HCT116 (cell line): ENCODE measurements around the gene ATP6AP1. TPM values are rescaled to one million over a fixed set of nuclear protein-coding genes. Genes with fewer than 3 reads are reported as not detected.

Experiments used
- ATAC-seq: fragments of 200-7000 bp; cut with Tn5 transposase; 2 replicates; pipeline ENCODE4 v1.9.1; 2020; ENCODE audit warnings: mild to moderate bottlenecking, moderate library complexity
- Bru-seq: library from RNA; stranded (reverse); fragments of 400-500 nt; gene quantifications from one replicate; lab custom pipeline; 2021; lab: Mats Ljungman, UMichigan
- BruChase-seq, 2 experiments: library from RNA; stranded (reverse); fragments of 400-500 nt; gene quantifications; one replicate each; lab custom pipeline; 2021; lab: Mats Ljungman, UMichigan
- BruUV-seq: library from RNA; stranded (reverse); fragments of 400-500 nt; replicated peaks from 2 replicates; lab custom pipeline; 2021; lab: Mats Ljungman, UMichigan
- CTCF ChIA-PET: fragments of 300-600 bp; sonication (Branson Sonifier 250); formaldehyde crosslinking; loops from one replicate; lab custom pipeline; 2021; ENCODE audit warnings: antibody characterized with exemption; lab: Charles Lee
- POLR2A ChIA-PET: fragments of 300-600, 350-600 bp; sonication (Branson Sonifier 250); formaldehyde crosslinking; loops from one replicate; lab custom pipeline; 2021; ENCODE audit warnings: antibody characterized with exemption; lab: Charles Lee
- RAD21 ChIA-PET, 2 experiments: fragments of 300-600 bp; sonication (Branson Sonifier 250); formaldehyde crosslinking; loops; one replicate each; lab custom pipeline; 2023; ENCODE audit warnings: low total read pairs in 2 of 2; ENCODE audit not compliant: uncharacterized antibody in 2 of 2, unreplicated experiment in 2 of 2, low non-redundant PET in 1 of 2; lab: Charles Lee
- DNase-seq: peaks from one replicate; pipeline ENCODE4 v3.0.0-alpha.2; 2010; ENCODE audit warnings: low read depth, low spot score
- H2AFZ ChIP-seq: fragments of 200-600 bp; shearing (Covaris generic), sonication (generic); 2 replicates; pipeline ENCODE4 v1.6.1; 2017; ENCODE audit warnings: low read depth, mixed run types, mixed read lengths, antibody characterized with exemption, low read length; ENCODE audit not compliant: poor library complexity, severe bottlenecking
- H3K27ac ChIP-seq: 2 replicates; pipeline ENCODE4 v1.5.1; 2012; ENCODE audit warnings: low read depth, low read length
- H3K27me3 ChIP-seq: fragments of 200-600 bp; sonication (generic); 2 replicates; pipeline ENCODE4 v1.6.1; 2016; ENCODE audit warnings: mixed run types, low read length, mixed read lengths; ENCODE audit not compliant: insufficient read depth
- H3K36me3 ChIP-seq, 2 experiments: fragments of 200-500 bp in 1 of 2; fragments of 200-600 bp in 1 of 2; sonication (Bioruptor generic) in 1 of 2; sonication (generic) in 1 of 2; 2 replicates each; pipeline versions ENCODE4 v1.5.1 to v1.6.1; 2014 to 2016; ENCODE audit warnings: low read length in 2 of 2, inconsistent platforms in 1 of 2, mixed read lengths in 1 of 2, mixed run types in 1 of 2; ENCODE audit not compliant: insufficient read depth in 2 of 2, control insufficient read depth in 1 of 2
- H3K4me1 ChIP-seq, 2 experiments: fragments of 200-600 bp in 1 of 2; sonication (generic) in 1 of 2; 2 replicates each; pipeline versions ENCODE4 v1.5.1 to v1.6.1; 2012 to 2017; ENCODE audit warnings: low read length in 2 of 2, inconsistent platforms in 1 of 2, mild to moderate bottlenecking in 1 of 2, mixed read lengths in 1 of 2, mixed run types in 1 of 2, moderate library complexity in 1 of 2; ENCODE audit not compliant: insufficient read depth in 2 of 2, control insufficient read depth in 1 of 2
- H3K4me2 ChIP-seq: fragments of 200-600 bp; sonication (generic); 2 replicates; pipeline ENCODE4 v1.6.1; 2017; ENCODE audit warnings: mixed run types, low read length, mixed read lengths
- H3K4me3 ChIP-seq, 2 experiments: fragments of 200-600 bp in 1 of 2; sonication (generic) in 1 of 2; replicated peaks in 1 of 2; 2 replicates each; pipeline ENCODE4 v1.5.1; 2011 to 2016; ENCODE audit warnings: low read length in 2 of 2, control low read depth in 1 of 2, low read depth in 1 of 2, mild to moderate bottlenecking in 1 of 2, mixed read lengths in 1 of 2, mixed run types in 1 of 2
- H3K79me2 ChIP-seq: fragments of 200-600 bp; sonication (generic); 2 replicates; pipeline ENCODE4 v1.6.1; 2017; ENCODE audit warnings: mild to moderate bottlenecking, mixed run types, low read length, moderate library complexity, mixed read lengths; ENCODE audit not compliant: insufficient read depth
- H3K9ac ChIP-seq: fragments of 200-600 bp; sonication (generic); 2 replicates; pipeline ENCODE4 v1.6.1; 2016; ENCODE audit warnings: low read length, mixed read lengths
- H3K9me2 ChIP-seq: fragments of 200-600 bp; sonication (generic), shearing (Covaris generic); 2 replicates; pipeline ENCODE4 v1.6.1; 2017; ENCODE audit warnings: mixed run types, mild to moderate bottlenecking, moderate library complexity; ENCODE audit not compliant: insufficient read depth
- H3K9me3 ChIP-seq, 2 experiments: fragments of 200-500 bp in 1 of 2; fragments of 200-600 bp in 1 of 2; sonication (Bioruptor generic) in 1 of 2; sonication (generic) in 1 of 2; 2 replicates each; pipeline ENCODE4 v1.6.1; 2014 to 2017; ENCODE audit warnings: low read length in 2 of 2, mixed read lengths in 2 of 2, inconsistent platforms in 1 of 2, low read depth in 1 of 2, mild to moderate bottlenecking in 1 of 2, mixed run types in 1 of 2, moderate library complexity in 1 of 2; ENCODE audit not compliant: control insufficient read depth in 1 of 2, insufficient read depth in 1 of 2
- H4K20me1 ChIP-seq: fragments of 200-600 bp; sonication (generic), shearing (Covaris generic); 2 replicates; pipeline ENCODE4 v1.6.1; 2017; ENCODE audit warnings: mixed run types, mild to moderate bottlenecking, moderate library complexity; ENCODE audit not compliant: insufficient read depth
- ATF3 ChIP-seq: IDR thresholded peaks from 2 replicates; pipeline ENCODE4 v1.6.1; 2012
- CTCF ChIP-seq, 3 experiments: fragments of 200-600 bp in 1 of 3; sonication (generic) in 1 of 3; IDR thresholded peaks in 2 of 3; conservative IDR thresholded peaks in 1 of 3; 2 replicates each; pipeline ENCODE4 v1.5.1; 2012 to 2017; ENCODE audit warnings: low read depth in 2 of 3, low read length in 2 of 3, antibody characterized with exemption in 1 of 3, borderline replicate concordance in 1 of 3, control low read depth in 1 of 3, mild to moderate bottlenecking in 1 of 3, mixed read lengths in 1 of 3, mixed run types in 1 of 3, moderate library complexity in 1 of 3; ENCODE audit not compliant: insufficient read depth in 1 of 3
- EGR1 ChIP-seq: IDR thresholded peaks from 2 replicates; pipeline ENCODE4 v1.6.1; 2012; ENCODE audit warnings: low read depth
- EZH2phosphoT487 ChIP-seq: fragments of 200-600 bp; IDR thresholded peaks from 2 replicates; pipeline ENCODE4 v1.6.1; 2018; ENCODE audit warnings: antibody characterized with exemption, borderline replicate concordance
- FOSL1 ChIP-seq: IDR thresholded peaks from 2 replicates; pipeline ENCODE4 v1.6.1; 2012; ENCODE audit warnings: low read depth
- POLR2A ChIP-seq: IDR thresholded peaks from 2 replicates; pipeline ENCODE4 v1.7.0; 2011; ENCODE audit warnings: borderline replicate concordance; ENCODE audit not compliant: insufficient read depth, insufficient read length; ENCODE audit errors: extremely low read depth
- SP1 ChIP-seq: IDR thresholded peaks from 2 replicates; pipeline ENCODE4 v1.6.1; 2012; ENCODE audit warnings: low read depth
- SRF ChIP-seq: IDR thresholded peaks from 2 replicates; pipeline ENCODE4 v1.6.1; 2012; ENCODE audit warnings: low read depth
- YY1 ChIP-seq: IDR thresholded peaks from 2 replicates; pipeline ENCODE4 v1.6.1; 2011; ENCODE audit warnings: low read length, low read depth, moderate library complexity, mild to moderate bottlenecking; ENCODE audit not compliant: insufficient replicate concordance; ENCODE audit errors: extremely low read depth
- ZFX ChIP-seq: fragments of 450-650 bp; IDR thresholded peaks from 2 replicates; pipeline ENCODE4 v1.6.1; 2017
- intact Hi-C: fragments of 100-400 bp; cut with micrococcal nuclease; formaldehyde crosslinking; loops from 2 replicates; pipeline ENCODE4 v1.10.0; 2022
- long read RNA-seq: library from polyadenylated mRNA; unstranded; transcript quantifications from one replicate; pipeline ENCODE4 v2.0.0, GENCODE V29; 2021; ENCODE audit not compliant: unreplicated experiment
- polyA plus RNA-seq: library from polyadenylated mRNA; unstranded; fragments of >200 nt; gene quantifications from 2 replicates; pipeline ENCODE4 v1.2.1, GENCODE V29; 2012; ENCODE audit warnings: missing spikeins
- total RNA-seq: library from RNA; stranded (reverse); gene quantifications from one replicate; pipeline ENCODE4 v1.2.1, GENCODE V29; 2021; ENCODE audit not compliant: unreplicated experiment
- TF ChIP-seq, protein P1 (sequence below): IDR thresholded peaks from 2 replicates; pipeline ENCODE4 v1.6.1; 2012; ENCODE audit warnings: low read depth
- TF ChIP-seq, protein P2 (sequence below): IDR thresholded peaks from 2 replicates; pipeline ENCODE4 v1.6.1; 2011; ENCODE audit warnings: mild to moderate bottlenecking, low read length, moderate library complexity; ENCODE audit not compliant: insufficient replicate concordance; ENCODE audit errors: extremely low read depth

ATP6AP1 gene, protein sequence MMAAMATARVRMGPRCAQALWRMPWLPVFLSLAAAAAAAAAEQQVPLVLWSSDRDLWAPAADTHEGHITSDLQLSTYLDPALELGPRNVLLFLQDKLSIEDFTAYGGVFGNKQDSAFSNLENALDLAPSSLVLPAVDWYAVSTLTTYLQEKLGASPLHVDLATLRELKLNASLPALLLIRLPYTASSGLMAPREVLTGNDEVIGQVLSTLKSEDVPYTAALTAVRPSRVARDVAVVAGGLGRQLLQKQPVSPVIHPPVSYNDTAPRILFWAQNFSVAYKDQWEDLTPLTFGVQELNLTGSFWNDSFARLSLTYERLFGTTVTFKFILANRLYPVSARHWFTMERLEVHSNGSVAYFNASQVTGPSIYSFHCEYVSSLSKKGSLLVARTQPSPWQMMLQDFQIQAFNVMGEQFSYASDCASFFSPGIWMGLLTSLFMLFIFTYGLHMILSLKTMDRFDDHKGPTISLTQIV
- total RNA-seq (53.4 TPM), Bru-seq, nascent RNA (percentile 53 among the genes with signal in this experiment), BruChase-seq, experiment 1, labeled RNA remaining after a 6-hour chase (percentile 86 among the genes with signal in this experiment), BruChase-seq, experiment 2, labeled RNA remaining after a 2-hour chase (percentile 76 among the genes with signal in this experiment)
- 83.3 and 85.4 TPM in 2 replicates for polyA plus RNA-seq
- long read RNA-seq, full-length matches to known transcripts, result 135 of 157 reads
- long read RNA-seq, partial matches to known transcripts, result 20 of 157 reads
- long read RNA-seq, other reads (novel, unspliced or antisense), result 2 of 157 reads

GRCh38 chrX:154428176-154429171 lies at the start of gene ATP6AP1:
ATP6AP1 (plus strand) TSS chrX:154428677; CDS start chrX:154428693, 16 bp downstream.
- ATAC-seq (peak; percentile 98), DNase-seq (peak; percentile 75)
- Histone ChIP-seq H3K27me3 (no peaks in the 10 kb centered on the region), H3K4me3 (peak within 1 kb of the TSS; percentile 54 to 69), H3K4me2 (peak within 1 kb of the TSS; percentile 87), H4K20me1 (no peaks in the 10 kb centered on the region), H3K79me2 (peaks cover 7% of the 10 kb centered on the region; the same call in 1 of the 2 replicates), H3K9ac (peak within 1 kb of the TSS; percentile 61), H3K9me2 (no peaks in the 10 kb centered on the region), H3K36me3 (no peaks in the 10 kb centered on the region), H2AFZ (no peak within 1 kb of the TSS), H3K9me3 (no peaks in the 10 kb centered on the region), H3K4me1 (peaks cover 0 to 22% of the 10 kb centered on the region in 2 experiments; a peak in 2 of 4 replicates), H3K27ac (peak within 1 kb of the TSS; percentile 71)
- ChIA-PET RAD21 (interaction anchor here in 1 of 2 experiments (1.3 kb wide), 1 partner anchor 18 kb away, joined by 5 read pairs; no protein-coding TSS in a partner anchor), CTCF (interaction anchor here (0.7 kb wide), 1 partner anchor 55 kb away, joined by 3 read pairs; no protein-coding TSS in a partner anchor), POLR2A (no interaction called here)
- no TSS peak for BruUV-seq
- intact Hi-C loops, result no loop called here
- TF ChIP-seq, protein P1, sequence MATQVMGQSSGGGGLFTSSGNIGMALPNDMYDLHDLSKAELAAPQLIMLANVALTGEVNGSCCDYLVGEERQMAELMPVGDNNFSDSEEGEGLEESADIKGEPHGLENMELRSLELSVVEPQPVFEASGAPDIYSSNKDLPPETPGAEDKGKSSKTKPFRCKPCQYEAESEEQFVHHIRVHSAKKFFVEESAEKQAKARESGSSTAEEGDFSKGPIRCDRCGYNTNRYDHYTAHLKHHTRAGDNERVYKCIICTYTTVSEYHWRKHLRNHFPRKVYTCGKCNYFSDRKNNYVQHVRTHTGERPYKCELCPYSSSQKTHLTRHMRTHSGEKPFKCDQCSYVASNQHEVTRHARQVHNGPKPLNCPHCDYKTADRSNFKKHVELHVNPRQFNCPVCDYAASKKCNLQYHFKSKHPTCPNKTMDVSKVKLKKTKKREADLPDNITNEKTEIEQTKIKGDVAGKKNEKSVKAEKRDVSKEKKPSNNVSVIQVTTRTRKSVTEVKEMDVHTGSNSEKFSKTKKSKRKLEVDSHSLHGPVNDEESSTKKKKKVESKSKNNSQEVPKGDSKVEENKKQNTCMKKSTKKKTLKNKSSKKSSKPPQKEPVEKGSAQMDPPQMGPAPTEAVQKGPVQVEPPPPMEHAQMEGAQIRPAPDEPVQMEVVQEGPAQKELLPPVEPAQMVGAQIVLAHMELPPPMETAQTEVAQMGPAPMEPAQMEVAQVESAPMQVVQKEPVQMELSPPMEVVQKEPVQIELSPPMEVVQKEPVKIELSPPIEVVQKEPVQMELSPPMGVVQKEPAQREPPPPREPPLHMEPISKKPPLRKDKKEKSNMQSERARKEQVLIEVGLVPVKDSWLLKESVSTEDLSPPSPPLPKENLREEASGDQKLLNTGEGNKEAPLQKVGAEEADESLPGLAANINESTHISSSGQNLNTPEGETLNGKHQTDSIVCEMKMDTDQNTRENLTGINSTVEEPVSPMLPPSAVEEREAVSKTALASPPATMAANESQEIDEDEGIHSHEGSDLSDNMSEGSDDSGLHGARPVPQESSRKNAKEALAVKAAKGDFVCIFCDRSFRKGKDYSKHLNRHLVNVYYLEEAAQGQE, result no peak
- no peak for TF ChIP-seq POLR2A
- no peak for TF ChIP-seq CTCF (IDR thresholded peaks at IDR 0.05 in 2 of 3, conservative IDR thresholded peaks at IDR 0.05 in 1 of 3; ENCODE audit: borderline replicate concordance in 1 of 3, insufficient read depth in 1 of 3, low read depth in 2 of 3, low read length in 2 of 3)
- TF ChIP-seq, protein P2, sequence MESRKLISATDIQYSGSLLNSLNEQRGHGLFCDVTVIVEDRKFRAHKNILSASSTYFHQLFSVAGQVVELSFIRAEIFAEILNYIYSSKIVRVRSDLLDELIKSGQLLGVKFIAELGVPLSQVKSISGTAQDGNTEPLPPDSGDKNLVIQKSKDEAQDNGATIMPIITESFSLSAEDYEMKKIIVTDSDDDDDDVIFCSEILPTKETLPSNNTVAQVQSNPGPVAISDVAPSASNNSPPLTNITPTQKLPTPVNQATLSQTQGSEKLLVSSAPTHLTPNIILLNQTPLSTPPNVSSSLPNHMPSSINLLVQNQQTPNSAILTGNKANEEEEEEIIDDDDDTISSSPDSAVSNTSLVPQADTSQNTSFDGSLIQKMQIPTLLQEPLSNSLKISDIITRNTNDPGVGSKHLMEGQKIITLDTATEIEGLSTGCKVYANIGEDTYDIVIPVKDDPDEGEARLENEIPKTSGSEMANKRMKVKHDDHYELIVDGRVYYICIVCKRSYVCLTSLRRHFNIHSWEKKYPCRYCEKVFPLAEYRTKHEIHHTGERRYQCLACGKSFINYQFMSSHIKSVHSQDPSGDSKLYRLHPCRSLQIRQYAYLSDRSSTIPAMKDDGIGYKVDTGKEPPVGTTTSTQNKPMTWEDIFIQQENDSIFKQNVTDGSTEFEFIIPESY, result no peak
- TF ChIP-seq ZFX, result peak; percentile 62; the same call in 1 of the 2 replicates
- no peak for TF ChIP-seq SRF
- TF ChIP-seq EGR1, result no peak
- no peak for TF ChIP-seq EZH2phosphoT487
- TF ChIP-seq ATF3, result no peak
- no peak for TF ChIP-seq FOSL1
- TF ChIP-seq YY1, result peak; percentile 87
- no peak for TF ChIP-seq SP1
